Fibroblast of villous mesenchyme (primary cell): ENCODE measurements around the gene CAMKK1. TPM values are rescaled to one million over a fixed set of nuclear protein-coding genes. Genes with fewer than 3 reads are reported as not detected.

Source experiments
- DNase-seq: peaks from one replicate; pipeline ENCODE4 v3.0.0-alpha.2; 2010; ENCODE audit warnings: low read depth
- H3K4me3 ChIP-seq: 2 replicates; pipeline ENCODE4 v1.5.1; 2011; ENCODE audit warnings: low read depth, mild to moderate bottlenecking, low read length
- CTCF ChIP-seq: IDR thresholded peaks from 2 replicates; pipeline ENCODE4 v1.5.1; 2012; ENCODE audit warnings: low read depth, mild to moderate bottlenecking, low read length; ENCODE audit not compliant: insufficient read depth
- total RNA-seq: library from RNA; depleted of rRNA; stranded (reverse); fragments of >200 nt; gene quantifications from 2 replicates; pipeline ENCODE4 v1.2.3, GENCODE V29; 2012

The CAMKK1 gene
- total RNA-seq, 1 donor = 2.2 TPM

- no peak for DNase-seq
- TF ChIP-seq CTCF = no peak
- H3K4me3 ChIP-seq = no peak overlapping the region
Measured at GRCh38 chr17:3896108-3896967, 3.5 kb upstream of the CAMKK1 start.

- no peak overlapping the region for H3K4me3 ChIP-seq
- no peak for TF ChIP-seq CTCF
- DNase-seq = no peak
Measured at GRCh38 chr17:3895354-3895753, 2.5 kb upstream of the CAMKK1 start.

DNA sequence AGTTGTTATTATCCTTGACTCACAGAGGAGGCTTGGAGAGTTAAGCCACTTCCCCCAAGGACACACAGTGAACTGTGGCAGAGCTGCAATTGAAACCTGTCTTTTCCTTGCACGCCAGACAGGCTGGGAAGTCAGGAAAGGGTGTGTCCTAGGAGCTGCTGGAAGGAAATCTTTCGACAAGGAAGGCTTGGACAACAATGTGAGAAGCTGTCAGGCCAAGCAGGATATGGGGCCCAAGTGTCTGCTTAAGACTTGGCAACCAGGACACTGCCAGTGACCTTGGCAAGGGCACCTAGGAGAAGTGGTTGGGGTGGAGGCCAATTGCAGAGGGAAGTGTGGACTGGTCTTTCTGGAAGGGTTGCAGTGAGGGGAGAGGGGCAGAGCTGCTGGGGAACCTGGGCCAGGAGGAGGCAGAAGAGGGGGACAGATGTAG is 2.1 kb upstream of the CAMKK1 start:
- TF ChIP-seq CTCF = no peak
- no peak for DNase-seq
- H3K4me3 ChIP-seq = no peak overlapping the region

GRCh38 chr17:3894188-3894587 is 1.3 kb upstream of the CAMKK1 start:
- no peak overlapping the region for H3K4me3 ChIP-seq
- TF ChIP-seq CTCF = no peak
- no peak for DNase-seq

- no peak for DNase-seq
- no peak for TF ChIP-seq CTCF
- H3K4me3 ChIP-seq = no peak overlapping the region
Measured at GRCh38 chr17:3893720-3894116, 865 bp upstream of the CAMKK1 start.

DNA sequence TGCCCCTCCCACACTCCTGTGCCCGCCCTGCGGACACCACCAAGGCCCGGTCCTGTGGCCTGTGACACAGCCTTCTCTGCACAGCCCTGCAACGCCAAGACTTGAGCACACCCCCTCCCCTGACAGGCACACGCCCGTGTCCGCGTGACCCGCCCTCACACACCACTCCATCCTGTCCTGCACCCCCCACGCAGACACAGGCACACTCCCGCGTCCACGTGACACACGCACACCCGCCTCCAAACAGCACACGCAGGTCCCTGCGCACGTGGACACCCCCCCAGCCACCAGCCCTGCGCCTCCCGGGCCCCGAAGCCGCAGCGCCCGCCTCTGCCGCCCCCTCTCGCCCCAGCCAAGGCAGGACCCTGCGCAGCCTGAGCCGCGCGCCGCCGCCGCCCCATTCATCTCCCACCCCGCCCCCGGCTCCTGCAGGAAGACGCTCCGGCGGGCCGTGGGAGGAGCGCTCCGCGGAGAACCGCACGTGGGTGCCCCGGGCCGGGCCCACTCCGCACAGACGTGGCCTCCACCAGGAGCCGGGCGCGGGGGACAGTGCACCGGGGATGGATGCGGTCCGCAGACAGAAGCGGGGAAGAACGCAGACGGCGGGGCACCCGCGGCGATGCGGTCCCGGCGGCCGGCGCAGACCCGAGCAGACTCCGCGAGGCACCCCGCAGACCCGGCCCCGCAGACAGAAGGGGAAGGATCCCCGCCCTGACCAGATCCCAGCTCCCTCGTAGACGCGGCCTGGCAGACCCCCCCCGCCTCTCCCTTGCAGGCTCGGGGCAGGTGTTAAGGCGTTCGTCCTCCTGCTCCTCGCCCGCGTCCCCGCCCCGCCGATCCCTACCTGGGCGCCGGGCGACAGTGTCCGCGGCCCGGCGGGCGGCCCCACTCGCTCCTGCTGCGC is 506 bp downstream of the CAMKK1 start:
- no peak for TF ChIP-seq CTCF
- H3K4me3 ChIP-seq = peak overlapping the region; percentile 61
- DNase-seq = peak; percentile 67
